GM10248 (cell line): ENCODE measurements around the gene ULK3.

ENCODE experiments used
- CTCF ChIA-PET: fragments of 300-600 bp; sonication (Branson Sonifier 250); formaldehyde crosslinking; extraction: SDS; loops from one replicate; lab custom pipeline; 2021; ENCODE audit warnings: antibody characterized with exemption; lab: Yijun Ruan, JAX
- POLR2A ChIA-PET: fragments of 350-650 bp; sonication (Branson Sonifier 250); formaldehyde crosslinking; extraction: SDS; loops from one replicate; lab custom pipeline; 2020; ENCODE audit warnings: antibody characterized with exemption; lab: Yijun Ruan, JAX
- DNase-seq: peaks from one replicate; pipeline ENCODE4 v3.0.0; 2012; ENCODE audit errors: extremely low spot score
- TF ChIP-seq, protein P1 (sequence below): IDR thresholded peaks from 2 replicates; pipeline ENCODE4 v1.5.1; 2012; ENCODE audit warnings: mild to moderate bottlenecking, low read depth; ENCODE audit errors: extremely low read depth, missing control alignments, control extremely low read depth

ULK3 gene

GRCh38 chr15:74825866-74826265 is 17.1 kb downstream of the ULK3 start:
- CTCF ChIA-PET = interaction anchor here (0.8 to 3.0 kb wide), 10 partner anchors 10 to 56 kb away, joined by 3 to 17 read pairs (median 4); partner anchors contain the start of gene CSK
- TF ChIP-seq, protein P1, sequence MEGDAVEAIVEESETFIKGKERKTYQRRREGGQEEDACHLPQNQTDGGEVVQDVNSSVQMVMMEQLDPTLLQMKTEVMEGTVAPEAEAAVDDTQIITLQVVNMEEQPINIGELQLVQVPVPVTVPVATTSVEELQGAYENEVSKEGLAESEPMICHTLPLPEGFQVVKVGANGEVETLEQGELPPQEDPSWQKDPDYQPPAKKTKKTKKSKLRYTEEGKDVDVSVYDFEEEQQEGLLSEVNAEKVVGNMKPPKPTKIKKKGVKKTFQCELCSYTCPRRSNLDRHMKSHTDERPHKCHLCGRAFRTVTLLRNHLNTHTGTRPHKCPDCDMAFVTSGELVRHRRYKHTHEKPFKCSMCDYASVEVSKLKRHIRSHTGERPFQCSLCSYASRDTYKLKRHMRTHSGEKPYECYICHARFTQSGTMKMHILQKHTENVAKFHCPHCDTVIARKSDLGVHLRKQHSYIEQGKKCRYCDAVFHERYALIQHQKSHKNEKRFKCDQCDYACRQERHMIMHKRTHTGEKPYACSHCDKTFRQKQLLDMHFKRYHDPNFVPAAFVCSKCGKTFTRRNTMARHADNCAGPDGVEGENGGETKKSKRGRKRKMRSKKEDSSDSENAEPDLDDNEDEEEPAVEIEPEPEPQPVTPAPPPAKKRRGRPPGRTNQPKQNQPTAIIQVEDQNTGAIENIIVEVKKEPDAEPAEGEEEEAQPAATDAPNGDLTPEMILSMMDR = no peak
- POLR2A ChIA-PET = no interaction called here
- DNase-seq = no peak

DNA sequence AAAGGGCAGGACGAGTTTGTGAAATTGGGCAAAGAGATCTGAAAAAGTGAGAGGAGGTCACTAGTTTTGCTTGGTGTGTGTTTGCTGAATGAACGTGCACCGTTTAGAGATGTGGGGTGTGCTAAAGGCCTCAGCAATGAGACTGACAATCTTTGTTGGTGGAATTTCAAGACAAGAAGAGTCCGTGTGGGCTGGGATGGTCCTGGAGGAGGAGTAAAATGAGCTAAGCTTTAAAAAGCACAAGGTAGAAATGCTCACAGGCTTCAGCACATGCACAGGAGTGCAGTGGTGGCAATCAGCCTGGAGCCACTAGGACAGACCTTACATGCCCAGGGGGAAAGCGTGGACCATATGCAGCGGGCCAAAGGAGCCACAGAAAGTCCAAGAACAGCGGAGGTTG is 18.0 kb downstream of the ULK3 start:
- ChIA-PET CTCF (interaction anchor here (0.7 to 2.6 kb wide), 7 partner anchors 8 to 55 kb away, joined by 3 to 17 read pairs (median 4); partner anchors contain the start of gene CSK), POLR2A (no interaction called here)
- no peak for DNase-seq
- TF ChIP-seq, protein P1 = no peak

GRCh38 chr15:74823324-74823723 is 19.6 kb downstream of the ULK3 start:
- ChIA-PET CTCF (interaction anchor here (1.1 to 2.1 kb wide), 4 partner anchors 10 to 55 kb away, joined by 3 to 8 read pairs (median 4); no protein-coding TSS in a partner anchor), POLR2A (no interaction called here)
- DNase-seq = no peak
- TF ChIP-seq, protein P1 = no peak

- CTCF ChIA-PET = interaction anchor here (1.1 kb wide), 1 partner anchor 16 kb away, joined by 3 read pairs; no protein-coding TSS in a partner anchor
- no peak for DNase-seq
- POLR2A ChIA-PET = no interaction called here
- TF ChIP-seq, protein P1 = no peak
Measured at GRCh38 chr15:74822233-74822632, 20.7 kb downstream of the ULK3 start.

- CTCF ChIA-PET = interaction anchor here (0.9 to 2.2 kb wide), 12 partner anchors 9 to 188 kb away, joined by 3 to 12 read pairs (median 3); partner anchors contain the start of gene LMAN1L
- POLR2A ChIA-PET = no interaction called here
Measured at GRCh38 chr15:74821790-74822158, 21.2 kb downstream of the ULK3 start.

GRCh38 chr15:74821091-74821789 is 21.7 kb downstream of the ULK3 start:
- CTCF ChIA-PET = interaction anchor here (0.9 to 2.2 kb wide), 15 partner anchors 9 to 188 kb away, joined by 3 to 12 read pairs (median 3); partner anchors contain the start of gene LMAN1L
- POLR2A ChIA-PET = no interaction called here
- TF ChIP-seq, protein P1 = no peak
- peak; percentile 63 for DNase-seq

More at GRCh38 chr15:74821790-74822158, 21.2 kb downstream of the ULK3 start:
- no peak for DNase-seq
- TF ChIP-seq, protein P1 = no peak
